ENCODE measurements around the gene UNC119. TPM values are rescaled to one million over a fixed set of nuclear protein-coding genes. Genes with fewer than 3 reads are reported as not detected.
A peak's percentile ranks its signal among the peaks of the same experiment; 100 is the strongest.

UNC119 gene
- total RNA-seq, 4 donors from 2014 or later = 17.5 to 28.7 (median 20.3) TPM

GRCh38 chr17:28553000-28553505 lies 629 bp upstream of the UNC119 start:
- no peak for ATAC-seq
- Histone ChIP-seq H3K27me3 (no peaks in the 10 kb centered on the region), H3K4me3 (peak overlapping the region in 1 of 2 donors; percentile 91), H3K36me3 (peaks cover 0 to 50% of the 10 kb centered on the region in 2 donors), H3K9me3 (no peaks in the 10 kb centered on the region), H3K27ac (peak overlapping the region in 3 of 4 donors; percentile 78 to 80 (median 79)), H3K4me1 (peaks cover 0 to 48% (median 16%) of the 10 kb centered on the region in 3 donors)
- WGBS, 2 donors (ENCODE audit: low coverage in 1 of 2) = 70 to 81% methylated on average over 1 to 4 of the region's 5 CpGs
- no peak for TF ChIP-seq POLR2AphosphoS5 (IDR thresholded peaks at IDR 0.05)
- no peak for TF ChIP-seq EP300 (IDR thresholded peaks at IDR 0.05)
- TF ChIP-seq, protein P1, sequence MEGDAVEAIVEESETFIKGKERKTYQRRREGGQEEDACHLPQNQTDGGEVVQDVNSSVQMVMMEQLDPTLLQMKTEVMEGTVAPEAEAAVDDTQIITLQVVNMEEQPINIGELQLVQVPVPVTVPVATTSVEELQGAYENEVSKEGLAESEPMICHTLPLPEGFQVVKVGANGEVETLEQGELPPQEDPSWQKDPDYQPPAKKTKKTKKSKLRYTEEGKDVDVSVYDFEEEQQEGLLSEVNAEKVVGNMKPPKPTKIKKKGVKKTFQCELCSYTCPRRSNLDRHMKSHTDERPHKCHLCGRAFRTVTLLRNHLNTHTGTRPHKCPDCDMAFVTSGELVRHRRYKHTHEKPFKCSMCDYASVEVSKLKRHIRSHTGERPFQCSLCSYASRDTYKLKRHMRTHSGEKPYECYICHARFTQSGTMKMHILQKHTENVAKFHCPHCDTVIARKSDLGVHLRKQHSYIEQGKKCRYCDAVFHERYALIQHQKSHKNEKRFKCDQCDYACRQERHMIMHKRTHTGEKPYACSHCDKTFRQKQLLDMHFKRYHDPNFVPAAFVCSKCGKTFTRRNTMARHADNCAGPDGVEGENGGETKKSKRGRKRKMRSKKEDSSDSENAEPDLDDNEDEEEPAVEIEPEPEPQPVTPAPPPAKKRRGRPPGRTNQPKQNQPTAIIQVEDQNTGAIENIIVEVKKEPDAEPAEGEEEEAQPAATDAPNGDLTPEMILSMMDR (IDR thresholded peaks at IDR 0.05) = no peak
- no peak for TF ChIP-seq POLR2A (IDR thresholded peaks at IDR 0.05)

DNA sequence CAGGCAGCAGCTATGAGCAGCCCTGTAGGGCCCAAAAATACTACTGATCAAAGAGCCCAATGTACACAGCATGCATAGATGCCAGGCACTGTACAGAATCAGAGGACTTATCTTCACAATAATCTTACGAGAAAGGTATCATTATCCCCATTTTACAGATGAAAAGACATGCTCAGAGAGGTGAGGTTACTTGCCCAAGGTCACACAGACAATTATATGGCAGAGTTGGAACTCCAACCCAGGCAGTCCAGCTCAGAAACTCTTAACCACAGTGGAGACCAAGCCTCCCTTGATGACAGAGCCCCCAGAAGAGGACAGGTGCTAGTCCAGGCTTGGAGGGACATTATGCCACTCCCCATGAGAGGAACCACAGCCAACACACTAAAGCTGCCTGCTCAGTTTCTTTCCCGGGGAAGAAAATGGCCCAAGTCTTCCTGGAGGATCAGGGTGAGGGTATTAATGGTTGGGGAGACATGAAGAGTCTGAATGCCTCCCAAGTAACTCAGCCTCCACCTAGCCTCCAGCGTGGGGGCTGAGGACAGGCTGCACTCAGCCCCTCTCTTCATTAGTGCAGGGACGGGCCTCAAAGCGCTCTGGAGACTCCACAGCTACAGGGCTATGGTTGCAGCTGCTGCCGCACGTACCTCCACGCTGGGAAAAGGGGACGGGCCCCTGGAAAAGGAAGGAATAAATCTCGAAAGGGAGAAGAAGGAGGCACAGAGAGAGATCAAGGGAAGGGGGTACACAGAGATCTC lies 826 bp downstream of the UNC119 start:
- Histone ChIP-seq H3K27me3 (no peaks in the 10 kb centered on the region), H3K4me1 (peaks cover 0 to 50% (median 16%) of the 10 kb centered on the region in 3 donors), H3K36me3 (peaks cover 0 to 48% of the 10 kb centered on the region in 2 donors), H3K9me3 (no peaks in the 10 kb centered on the region), H3K27ac (peak overlapping the region in 3 of 4 donors; percentile 78 to 80 (median 79)), H3K4me3 (peak overlapping the region; percentile 88 to 91)
- WGBS, 2 donors (ENCODE audit: low coverage in 1 of 2) = 21 to 44% methylated on average over 2 to 4 of the region's 10 CpGs
- TF ChIP-seq EP300 (IDR thresholded peaks at IDR 0.05) (no peak), POLR2AphosphoS5 (IDR thresholded peaks at IDR 0.05) (no peak), POLR2A (IDR thresholded peaks at IDR 0.05) (no peak)
- TF ChIP-seq, protein P1 (IDR thresholded peaks at IDR 0.05) = no peak
- no peak for ATAC-seq

- H3K27me3 ChIP-seq = no peaks in the 10 kb centered on the region
- no peaks in the 10 kb centered on the region for H3K9me3 ChIP-seq
- WGBS, 2 donors (ENCODE audit: low coverage in 1 of 2) = no CpG with 5 or more reads among the region's 1 CpG
- H3K4me3 ChIP-seq = no peak overlapping the region
- ATAC-seq = no peak
- peaks cover 0 to 50% (median 16%) of the 10 kb centered on the region in 3 donors for H3K4me1 ChIP-seq
- no peak overlapping the region for H3K27ac ChIP-seq
- TF ChIP-seq POLR2AphosphoS5 (IDR thresholded peaks at IDR 0.05) = no peak
- no peak for TF ChIP-seq EP300 (IDR thresholded peaks at IDR 0.05)
- TF ChIP-seq, protein P1 (IDR thresholded peaks at IDR 0.05) = no peak
- no peak for TF ChIP-seq POLR2A (IDR thresholded peaks at IDR 0.05)
- peaks cover 0 to 47% of the 10 kb centered on the region in 2 donors for H3K36me3 ChIP-seq
Observed at GRCh38 chr17:28550858-28551257, 1.6 kb downstream of the UNC119 start.

- peaks cover 0 to 50% (median 16%) of the 10 kb centered on the region in 3 donors for H3K4me1 ChIP-seq
- H3K36me3 ChIP-seq = peaks cover 0 to 33% of the 10 kb centered on the region in 2 donors
- no peak overlapping the region for H3K27ac ChIP-seq
- H3K9me3 ChIP-seq = no peaks in the 10 kb centered on the region
- WGBS, 2 donors (ENCODE audit: low coverage in 1 of 2) = 83 to 86% methylated on average over 1 to 2 of the region's 3 CpGs
- TF ChIP-seq EP300 (IDR thresholded peaks at IDR 0.05) (no peak), POLR2A (IDR thresholded peaks at IDR 0.05) (no peak), POLR2AphosphoS5 (IDR thresholded peaks at IDR 0.05) (no peak)
- TF ChIP-seq, protein P1 (IDR thresholded peaks at IDR 0.05) = no peak
- H3K27me3 ChIP-seq = no peaks in the 10 kb centered on the region
- ATAC-seq = no peak
- no peak overlapping the region for H3K4me3 ChIP-seq
Observed at GRCh38 chr17:28549236-28550132, 2.9 kb downstream of the UNC119 start.
